HG02981 (cell line): ENCODE measurements around the gene MRI1.
A peak's percentile ranks its signal among the peaks of the same experiment; 100 is the strongest.
"Not testable (repeated sequence)": the region's sequence is repeated elsewhere in the genome, so short reads cannot be mapped to it uniquely, and the experiment has no call there.

Experiments
- ATAC-seq: cut with Tn5 transposase; IDR thresholded peaks from one replicate; pipeline ENCODE4 v1.9.1; 2021; ENCODE audit warnings: mild to moderate bottlenecking, moderate library complexity; ENCODE audit not compliant: unreplicated experiment

Gene MRI1

DNA sequence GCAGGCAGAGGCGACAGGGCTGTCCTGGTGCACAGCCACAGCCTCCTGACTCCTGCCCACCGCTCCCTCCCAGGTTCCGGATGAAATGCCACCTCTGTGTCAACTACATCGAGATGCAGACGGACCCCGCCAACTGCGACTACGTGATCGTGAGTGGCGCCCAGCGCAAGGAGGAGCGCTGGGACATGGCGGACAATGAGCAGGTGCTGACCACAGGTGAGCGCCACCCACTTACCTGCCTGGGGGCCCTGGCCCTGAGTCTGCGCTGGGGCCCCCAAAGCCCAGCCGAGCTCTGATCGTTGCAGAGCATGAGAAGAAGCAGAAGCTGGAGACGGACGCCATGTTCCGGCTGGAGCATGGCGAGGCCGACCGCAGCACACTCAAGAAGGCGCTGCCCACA lies 5.5 kb upstream of the MRI1 start:
- no peak for ATAC-seq

DNA sequence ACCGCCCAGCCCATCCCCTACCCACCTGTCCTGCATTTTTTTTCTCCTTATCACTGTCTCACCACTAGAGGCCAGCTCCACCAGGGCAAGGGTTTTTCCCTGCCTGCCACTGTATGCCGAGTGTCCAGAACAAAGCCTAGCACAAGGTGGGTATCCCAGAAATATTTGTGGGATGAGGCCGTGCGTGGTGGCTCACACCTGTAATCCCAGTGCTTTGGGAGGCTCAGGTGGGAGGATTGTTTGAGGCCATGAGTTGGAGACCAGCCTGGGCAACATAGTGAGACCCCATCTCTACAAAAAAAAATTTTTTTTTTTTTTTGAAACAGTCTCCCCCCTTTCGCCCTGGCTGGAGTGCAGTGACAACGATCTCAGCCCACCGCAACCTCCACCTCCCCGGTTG lies 2.9 kb upstream of the MRI1 start:
- ATAC-seq, result no peak

DNA sequence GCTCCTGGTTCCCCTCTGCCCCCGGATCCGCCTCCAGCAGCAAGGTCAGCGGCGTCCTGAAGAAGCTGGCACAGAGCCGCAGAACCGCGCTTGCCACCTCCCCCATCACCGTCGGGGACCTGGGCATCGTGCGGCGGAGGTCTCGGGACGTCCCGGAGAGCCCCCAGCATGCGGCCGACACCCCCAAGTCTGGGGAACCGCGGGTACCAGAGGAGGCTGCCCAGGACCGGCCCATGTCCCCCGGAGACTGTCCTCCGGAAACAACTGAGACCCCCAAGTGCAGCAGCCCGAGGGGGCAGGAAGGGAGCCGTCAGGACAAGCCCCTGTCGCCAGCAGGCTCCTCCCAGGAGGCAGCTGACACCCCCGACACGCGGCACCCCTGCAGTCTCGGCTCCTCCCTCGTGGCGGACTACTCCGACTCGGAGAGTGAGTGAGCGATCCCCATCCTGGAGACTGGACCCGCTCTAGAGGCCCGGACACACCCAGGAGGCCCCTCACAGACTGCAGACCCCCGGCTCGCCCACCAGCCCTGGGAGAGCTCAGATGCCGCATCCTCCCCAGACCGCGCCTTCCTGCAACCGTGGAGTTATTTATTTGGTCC lies 1.6 kb upstream of the MRI1 start:
- ATAC-seq, result no peak

DNA sequence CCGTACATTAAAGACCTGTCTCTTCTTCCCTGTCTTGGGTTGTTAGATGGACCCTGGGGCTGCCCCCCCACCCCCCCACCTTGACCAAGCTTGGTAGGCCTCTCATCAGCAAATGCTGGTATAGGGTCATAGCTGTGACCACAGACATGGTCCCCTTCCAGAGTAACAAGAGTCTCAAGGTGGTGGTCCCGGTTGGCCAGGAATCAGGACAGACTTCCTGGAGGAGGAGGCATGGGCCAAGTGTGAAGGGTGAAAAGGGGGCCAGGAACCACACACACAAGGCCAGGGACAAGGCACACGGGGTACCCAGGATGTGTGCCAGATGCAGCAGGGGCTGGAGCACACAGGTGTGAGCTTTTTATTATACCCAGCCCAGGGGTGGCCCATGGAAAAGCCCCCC lies 1.1 kb upstream of the MRI1 start:
- no peak for ATAC-seq

DNA sequence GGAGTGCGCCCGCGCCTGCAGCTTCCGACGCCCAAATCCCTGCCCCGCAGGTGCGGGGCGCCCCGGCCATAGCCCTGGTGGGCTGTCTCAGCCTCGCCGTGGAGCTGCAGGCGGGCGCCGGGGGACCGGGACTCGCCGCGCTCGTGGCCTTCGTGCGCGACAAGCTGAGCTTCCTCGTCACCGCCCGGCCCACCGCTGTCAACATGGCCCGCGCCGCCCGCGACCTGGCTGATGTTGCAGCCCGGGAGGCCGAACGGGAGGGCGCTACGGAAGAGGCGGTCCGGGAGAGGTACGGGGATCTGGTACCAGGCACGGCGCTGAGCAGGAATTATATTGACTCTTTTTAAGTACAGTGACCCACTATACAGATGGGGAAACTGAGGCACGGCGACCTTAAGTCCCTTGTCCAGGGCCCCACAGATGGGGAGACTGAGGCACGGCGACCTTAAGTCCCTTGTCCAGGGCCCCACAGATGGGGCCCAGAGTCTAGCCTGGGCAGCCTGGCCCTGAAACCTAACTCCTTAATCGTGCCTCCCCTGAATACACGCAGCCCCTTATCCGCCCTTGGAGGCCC lies 586 bp downstream of the MRI1 start:
- no peak for ATAC-seq

DNA sequence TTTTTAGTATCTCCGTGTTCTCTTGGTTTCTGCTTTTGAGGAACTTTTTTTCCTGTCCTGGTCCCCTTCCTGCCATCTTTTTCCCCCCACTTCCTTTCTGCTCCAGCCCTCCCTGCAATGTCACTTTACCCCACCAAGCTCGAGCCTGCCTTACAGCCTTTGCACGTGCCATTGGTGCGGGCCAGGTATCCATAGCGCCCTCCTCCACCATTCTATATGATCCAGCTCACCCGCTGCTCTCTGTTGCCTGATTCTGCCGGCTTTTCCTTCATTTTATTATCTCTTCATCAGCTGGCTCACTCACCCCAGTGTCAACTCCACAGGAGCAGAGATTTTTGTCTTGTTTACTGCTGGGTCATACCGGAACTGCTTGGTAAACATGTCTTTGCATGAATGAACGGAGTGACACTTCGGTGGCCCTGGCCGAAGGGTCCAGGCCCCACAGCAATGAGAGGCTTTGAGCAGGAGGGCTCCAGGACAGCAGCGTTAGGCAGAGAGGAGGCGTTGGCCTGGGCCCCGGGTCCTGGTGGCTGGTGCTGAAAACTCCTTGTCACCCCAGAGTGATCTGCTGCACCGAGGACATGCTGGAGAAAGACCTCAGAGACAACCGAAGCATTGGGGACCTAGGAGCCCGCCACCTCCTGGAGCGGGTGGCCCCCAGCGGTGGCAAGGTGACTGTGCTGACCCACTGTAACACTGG lies 1.2 kb downstream of the MRI1 start:
- ATAC-seq, result no peak

DNA sequence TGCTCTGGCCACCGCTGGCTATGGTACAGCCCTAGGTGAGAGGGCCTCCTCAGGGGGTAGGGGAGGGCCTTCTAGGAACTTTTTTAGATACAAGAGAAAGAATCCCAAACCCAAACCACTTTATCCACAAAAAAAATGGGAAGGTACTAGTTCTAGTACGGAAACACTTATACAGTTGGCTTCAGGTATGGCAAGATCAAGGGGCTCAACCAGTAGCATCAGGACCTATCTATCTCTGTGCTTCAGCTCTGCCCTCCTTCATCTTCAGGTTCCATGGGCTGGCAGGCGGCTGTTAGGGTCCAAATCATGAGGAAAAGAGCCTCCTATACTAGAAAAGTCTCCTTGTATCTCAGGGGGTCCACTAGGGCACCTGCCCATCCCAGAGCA lies 1.8 kb downstream of the MRI1 start:
- ATAC-seq, result no peak

DNA sequence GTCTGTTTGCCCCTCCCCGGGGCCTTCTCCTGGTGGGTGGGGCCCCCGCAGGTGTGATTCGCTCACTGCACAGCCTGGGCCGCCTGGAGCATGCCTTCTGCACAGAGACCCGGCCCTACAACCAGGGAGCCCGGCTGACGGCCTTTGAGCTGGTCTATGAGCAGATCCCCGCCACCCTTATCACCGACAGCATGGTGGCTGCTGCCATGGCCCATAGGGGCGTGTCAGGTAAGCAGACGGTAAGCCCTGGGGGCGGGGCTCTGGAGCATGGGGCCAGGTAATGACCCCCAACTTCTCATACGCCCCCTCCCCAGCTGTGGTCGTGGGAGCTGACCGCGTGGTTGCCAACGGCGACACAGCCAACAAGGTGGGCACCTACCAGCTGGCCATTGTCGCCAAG lies 4.2 kb downstream of the MRI1 start:
- no peak for ATAC-seq

DNA sequence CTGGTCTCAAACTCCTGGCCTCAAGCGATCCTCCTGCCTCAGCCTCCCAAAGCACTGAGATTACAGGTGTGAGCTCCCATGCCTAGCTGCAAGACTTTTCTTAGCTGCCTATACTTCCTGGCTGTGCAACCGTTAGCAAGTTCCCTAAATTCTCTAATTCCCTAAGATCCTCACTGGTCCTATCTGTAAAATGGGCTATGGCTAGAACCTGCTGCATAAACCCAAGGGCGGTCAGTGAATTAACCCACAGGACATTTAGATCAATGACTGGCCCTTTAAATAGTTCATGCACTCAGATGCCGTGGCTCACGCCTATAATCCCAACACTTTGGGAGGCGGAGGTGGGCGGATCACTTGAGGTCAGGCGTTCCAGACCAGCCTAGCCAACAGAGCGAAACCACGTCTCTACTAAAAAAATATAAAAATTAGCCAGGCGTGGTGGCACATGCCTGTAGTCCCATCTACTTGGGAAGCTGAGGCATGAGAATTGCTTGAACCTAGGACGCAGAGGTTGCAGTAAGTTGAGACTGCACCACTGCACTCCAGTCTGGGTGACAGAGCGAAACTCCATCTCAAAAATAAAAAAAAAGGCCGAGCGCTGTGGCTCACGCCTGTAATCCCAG lies 5.8 kb downstream of the MRI1 start:
- ATAC-seq, result no peak

DNA sequence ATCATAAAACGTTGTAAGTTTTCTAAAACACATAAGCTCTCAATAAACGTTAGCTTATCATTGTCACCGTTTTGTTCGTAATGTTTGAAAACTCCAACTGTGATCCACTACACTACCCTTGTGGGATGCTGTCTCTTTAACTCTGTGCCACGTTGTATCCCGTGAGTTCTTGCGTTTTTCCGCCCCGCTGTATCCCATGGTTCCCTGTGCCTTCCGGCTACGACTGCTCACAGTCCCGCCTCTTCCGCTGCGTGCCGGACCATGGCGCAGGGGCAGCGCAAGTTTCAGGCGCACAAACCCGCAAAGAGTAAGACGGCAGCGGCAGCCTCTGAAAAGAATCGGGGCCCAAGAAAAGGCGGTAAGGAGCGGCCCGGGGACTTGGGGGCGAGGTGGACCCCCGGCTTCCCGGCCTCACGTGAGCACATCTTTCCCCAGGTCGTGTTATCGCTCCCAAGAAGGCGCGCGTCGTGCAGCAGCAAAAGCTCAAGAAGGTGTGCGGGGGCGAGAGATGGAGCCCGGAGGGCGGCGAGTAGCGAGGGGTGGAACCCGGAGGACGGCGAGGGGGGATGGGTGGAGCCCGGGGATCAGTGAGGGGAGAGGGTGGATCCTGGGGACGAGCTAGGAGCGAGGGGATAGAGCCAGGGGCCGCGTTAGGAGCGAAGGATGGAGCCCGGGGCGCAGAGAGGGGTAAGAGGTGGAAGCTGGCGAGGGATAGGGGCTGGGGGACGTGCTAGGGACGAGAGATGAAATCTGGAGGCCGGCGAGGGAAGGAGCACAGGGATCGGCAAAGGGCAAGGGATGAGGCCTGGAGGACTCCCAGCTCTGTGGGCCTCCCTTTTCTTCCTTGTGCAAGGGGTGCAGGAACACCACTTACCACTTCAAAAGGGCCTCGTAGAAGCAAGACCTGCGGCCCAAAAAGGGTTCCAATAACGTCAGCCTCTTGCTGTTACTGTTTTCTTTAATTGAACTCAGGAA lies 10.2 kb downstream of the MRI1 start, which contains the start of gene C19orf53:
C19orf53 (plus strand) TSS at position 240 of the 975 bp plus-strand sequence; CDS start at position 262, 22 bp downstream.
- peak; percentile 89 for ATAC-seq

DNA sequence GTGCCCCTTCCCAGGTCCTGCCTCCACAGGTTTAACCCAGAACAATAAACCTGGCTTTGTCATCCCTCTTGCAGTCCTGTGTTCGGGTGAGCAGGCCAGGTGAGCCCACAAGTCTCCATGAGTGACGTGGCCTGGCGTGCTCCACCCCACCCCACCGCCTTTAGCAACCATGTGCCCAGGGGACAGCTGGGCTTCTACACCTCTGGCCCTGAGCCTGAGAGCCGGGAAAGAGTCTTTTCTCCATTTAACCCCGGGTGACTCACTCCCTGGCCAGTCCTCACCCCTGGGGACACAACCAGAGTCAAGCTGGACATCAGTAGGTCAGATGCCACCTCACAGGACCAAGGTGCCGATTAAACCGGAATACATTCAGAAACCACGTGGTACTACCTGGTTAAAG lies 14.1 kb downstream of the MRI1 start:
- no peak for ATAC-seq

DNA sequence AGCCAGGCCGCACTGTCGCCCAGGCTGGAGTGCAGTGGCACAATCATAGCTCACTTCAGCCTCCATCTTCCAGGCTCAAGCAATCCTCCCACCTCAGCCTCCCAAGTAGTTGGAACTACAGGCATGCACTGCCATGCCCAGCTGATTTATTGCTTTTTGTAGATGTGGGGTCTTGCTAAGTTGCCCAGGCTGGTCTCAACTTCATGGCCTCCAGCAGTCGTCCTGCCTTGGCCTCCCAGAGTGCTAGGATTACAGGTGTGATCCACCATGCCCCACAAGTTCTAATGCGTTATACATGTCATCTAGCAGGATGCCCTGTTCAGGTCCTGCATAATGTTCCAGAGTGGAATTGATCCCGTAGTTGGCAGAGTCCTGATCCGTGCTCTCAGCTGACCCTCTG lies 14.5 kb downstream of the MRI1 start:
- no peak for ATAC-seq

DNA sequence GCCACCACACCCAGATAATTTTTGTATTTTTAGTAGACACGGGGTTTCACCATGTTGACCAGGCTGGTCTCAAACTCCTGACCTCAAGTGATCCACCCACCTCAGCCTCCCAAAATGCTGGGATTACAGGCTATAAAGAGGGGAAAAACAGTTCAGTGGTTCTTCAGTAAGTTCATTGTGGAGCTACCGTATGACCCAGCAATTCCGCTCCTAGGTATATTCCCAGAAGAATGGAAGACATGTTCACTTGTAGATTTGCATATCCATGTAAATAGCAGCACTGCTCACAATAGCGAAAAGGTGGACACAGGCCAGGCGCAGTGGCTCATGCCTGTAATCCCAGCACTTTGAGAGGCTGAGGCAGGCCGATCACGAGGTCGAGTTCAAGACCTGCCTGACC lies 15.5 kb downstream of the MRI1 start:
- ATAC-seq, result not testable (repeated sequence)

DNA sequence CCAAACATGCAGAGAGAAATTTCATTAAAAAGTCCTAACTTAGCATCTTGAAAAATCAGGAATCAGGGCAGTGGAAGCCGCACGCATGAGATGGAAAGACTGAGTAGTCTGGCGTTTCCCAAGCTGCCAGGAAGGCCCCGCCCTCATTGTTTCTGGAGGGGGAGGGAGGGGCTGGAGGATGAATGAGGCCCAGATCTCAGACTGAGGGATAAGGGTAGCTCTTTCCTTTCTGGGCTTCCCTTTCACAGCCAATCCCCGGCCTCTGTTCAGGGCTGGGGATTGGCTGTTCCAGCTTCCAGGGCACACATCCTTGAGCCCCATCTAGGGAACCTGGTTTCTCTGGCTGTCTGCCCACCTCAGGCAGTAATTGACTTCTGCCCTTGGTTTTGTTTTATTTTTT lies 17.2 kb downstream of the MRI1 start:
- no peak for ATAC-seq

DNA sequence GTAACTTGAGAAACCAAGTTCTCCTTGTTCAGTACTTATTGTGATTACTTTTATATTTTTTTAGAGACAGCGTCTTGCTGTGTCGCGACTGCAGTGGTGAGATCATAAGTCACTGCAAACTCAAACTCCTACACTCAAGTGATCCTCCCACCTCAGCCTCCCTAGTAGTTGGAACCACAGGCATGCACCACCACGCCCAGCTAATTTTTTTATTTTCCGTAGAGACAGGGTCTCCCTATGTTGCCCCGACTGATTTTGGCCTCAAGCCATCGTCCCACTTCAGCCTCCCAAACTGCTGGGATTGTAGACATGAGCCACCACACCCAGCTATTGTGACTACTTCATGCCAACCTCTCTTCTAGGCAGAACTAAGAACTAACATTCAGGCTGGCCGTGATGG lies 18.2 kb downstream of the MRI1 start:
- ATAC-seq, result no peak

DNA sequence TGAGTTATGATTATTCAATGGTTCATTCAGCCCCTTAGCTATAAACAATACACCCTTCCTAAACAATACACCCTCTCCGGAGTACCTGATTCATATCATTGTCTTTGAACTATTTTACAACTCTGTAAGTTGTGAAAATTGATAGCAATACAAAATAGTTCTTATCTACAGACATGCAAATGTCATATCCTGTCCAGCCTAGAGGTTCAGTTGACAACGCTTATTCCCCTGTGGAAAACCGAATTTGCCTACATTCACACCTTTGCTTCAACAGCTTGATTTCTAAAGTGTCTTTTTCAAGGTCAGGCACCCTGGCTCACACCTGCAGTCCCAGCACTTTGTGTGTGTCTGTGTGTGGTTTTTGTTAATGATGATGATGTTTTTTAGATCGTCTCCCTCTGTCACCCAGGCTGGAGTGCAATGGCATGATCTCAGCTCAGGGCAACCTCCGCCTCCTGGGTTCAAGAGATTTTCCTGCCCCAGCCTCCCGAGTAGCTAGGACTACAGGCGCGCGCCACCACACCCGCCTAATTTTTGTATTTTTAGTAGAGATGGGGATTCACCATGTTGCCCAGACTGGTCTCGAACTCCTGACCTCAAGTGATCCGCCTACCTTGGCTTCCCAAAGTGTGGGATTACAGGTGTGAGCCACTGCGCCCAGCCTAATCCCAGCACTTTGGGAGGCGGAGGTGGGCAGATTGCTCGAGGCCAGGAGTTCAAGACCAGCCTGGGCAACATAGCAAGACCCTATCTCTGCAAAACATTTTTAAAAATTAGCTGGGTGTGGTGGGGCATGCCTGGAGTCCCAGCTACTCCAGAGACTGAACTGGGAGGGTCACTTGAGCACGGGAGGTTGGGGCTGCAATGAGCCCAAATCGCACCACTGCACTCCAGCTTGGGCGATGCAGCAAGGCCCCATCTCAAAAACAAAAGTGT lies 19.5 kb downstream of the MRI1 start:
- ATAC-seq, result no peak

DNA sequence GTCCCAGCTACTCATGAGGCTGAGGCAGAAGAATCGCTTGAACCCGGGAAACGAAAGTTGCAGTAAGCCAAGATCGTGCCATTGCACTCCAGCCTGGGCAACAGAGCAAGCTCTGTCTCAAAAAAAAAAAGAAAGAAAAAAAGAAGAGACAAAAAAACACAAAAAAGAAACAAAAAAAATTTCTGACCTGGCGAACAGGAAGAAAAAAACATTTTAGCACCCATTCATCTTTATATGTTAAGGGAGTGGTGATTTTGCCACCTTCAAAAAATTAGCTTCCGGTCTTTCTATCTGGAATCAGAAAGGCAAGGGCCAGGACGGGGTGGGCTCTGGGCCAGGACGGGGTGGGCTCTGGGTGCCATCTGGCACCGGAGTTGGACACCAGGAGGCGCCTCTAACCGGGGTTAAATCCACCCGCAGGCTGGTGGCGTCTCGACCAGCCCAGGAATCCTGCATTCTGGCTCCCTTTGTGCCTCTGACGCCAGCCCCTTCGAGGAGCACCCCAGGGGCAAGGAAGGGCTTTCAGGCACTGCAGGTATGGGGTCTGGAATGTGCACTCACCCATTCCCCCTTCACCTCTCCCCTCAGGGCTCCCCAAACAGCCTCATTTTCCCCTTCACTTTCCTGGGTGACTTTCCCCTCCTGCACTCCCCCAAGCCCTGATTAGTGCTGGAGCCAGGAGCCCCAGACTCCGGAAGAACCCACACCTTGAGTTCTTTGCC lies 20.6 kb downstream of the MRI1 start:
- ATAC-seq, result no peak

DNA sequence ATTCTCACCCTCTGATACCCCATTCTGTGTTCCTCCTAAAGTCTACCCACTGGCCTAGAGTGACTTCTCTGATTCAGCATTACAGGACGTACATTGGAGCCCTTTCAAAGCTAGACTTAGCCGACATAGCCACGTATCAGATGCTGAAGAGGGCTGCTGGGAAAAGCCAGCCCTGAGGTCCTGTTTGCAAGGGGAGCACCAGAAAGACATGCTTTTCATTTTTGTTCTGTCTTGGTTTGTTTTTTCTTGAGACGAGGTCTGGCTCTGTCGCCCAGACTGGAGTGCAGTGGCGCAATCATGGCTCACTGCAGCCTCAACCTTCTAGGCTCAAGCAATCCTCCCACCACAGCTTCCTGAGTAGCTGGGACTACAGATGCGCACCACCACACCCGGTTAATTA lies 24.7 kb downstream of the MRI1 start:
- no peak for ATAC-seq

DNA sequence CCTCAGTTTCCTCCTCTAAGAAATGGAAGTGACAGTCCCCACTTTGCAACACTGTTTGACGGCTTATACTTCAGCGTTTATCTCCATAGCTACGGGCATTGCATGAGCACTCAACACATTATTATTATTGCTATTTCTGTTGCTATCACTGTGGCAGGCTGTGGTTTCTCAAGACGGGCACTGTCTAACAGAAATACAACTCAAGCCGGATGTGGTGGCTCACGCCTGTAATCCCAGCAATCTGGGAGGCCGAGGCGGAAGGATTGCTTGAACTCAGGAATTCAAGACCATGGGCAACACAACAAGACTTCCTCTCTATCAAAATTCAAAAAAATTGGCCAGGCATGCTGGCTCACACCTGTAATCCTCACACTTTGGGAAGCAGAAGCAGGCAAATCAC lies 26.0 kb downstream of the MRI1 start:
- no peak for ATAC-seq
